H1 (cell line): ENCODE measurements around the gene GZMM. TPM values are rescaled to one million over a fixed set of nuclear protein-coding genes. Genes with fewer than 3 reads are reported as not detected.

Source experiments
- CTCF ChIA-PET: fragments of 300-600 bp; sonication (Branson Sonifier 250); formaldehyde crosslinking; loops from one replicate; lab custom pipeline; 2021; ENCODE audit not compliant: partially characterized antibody; lab: Charles Lee
- POLR2A ChIA-PET: fragments of 300-600 bp; sonication (Branson Sonifier 250); formaldehyde crosslinking; loops from one replicate; lab custom pipeline; 2021; ENCODE audit warnings: inconsistent platforms; ENCODE audit not compliant: partially characterized antibody; lab: Charles Lee
- DNase-seq, 2 experiments: peaks; one replicate each; pipeline versions ENCODE4 v3.0.0 to v3.0.0-alpha.2; 2010 to 2022; ENCODE audit warnings: low spot score in 2 of 2, low read depth in 1 of 2, mixed read lengths in 1 of 2
- FAIRE-seq: peaks from 2 replicates; lab custom pipeline; 2011; peaks lifted over from hg19 to GRCh38; lab: Jason Lieb, UNC
- H2AFZ ChIP-seq: 2 replicates; pipeline ENCODE4 v1.8.1; 2012; ENCODE audit warnings: low read length, inconsistent platforms
- H2AK5ac ChIP-seq: 2 replicates; pipeline ENCODE4 v1.6.1; 2013; ENCODE audit warnings: low read depth, low read length
- H2BK120ac ChIP-seq: replicated peaks from 2 replicates; pipeline ENCODE3; 2013; ENCODE audit warnings: low read depth, low read length, inconsistent platforms
- H2BK12ac ChIP-seq: 2 replicates; pipeline ENCODE4 v1.6.1; 2013; ENCODE audit warnings: low read depth, low read length
- H2BK15ac ChIP-seq: 2 replicates; pipeline ENCODE4 v1.6.1; 2013; ENCODE audit warnings: low read length
- H2BK20ac ChIP-seq: 2 replicates; pipeline ENCODE4 v1.6.1; 2013; ENCODE audit warnings: low read length
- H2BK5ac ChIP-seq: 2 replicates; pipeline ENCODE4 v1.6.1; 2013; ENCODE audit warnings: low read depth, low read length
- H3K14ac ChIP-seq: 2 replicates; pipeline ENCODE4 v1.6.1; 2013; ENCODE audit warnings: inconsistent platforms; ENCODE audit not compliant: insufficient read length
- H3K18ac ChIP-seq: 2 replicates; pipeline ENCODE4 v1.6.1; 2013; ENCODE audit warnings: low read length; ENCODE audit errors: extremely low read depth
- H3K23ac ChIP-seq: 2 replicates; pipeline ENCODE4 v1.6.1; 2013; ENCODE audit warnings: inconsistent platforms; ENCODE audit not compliant: insufficient read length
- H3K23me2 ChIP-seq: 2 replicates; pipeline ENCODE4 v1.6.1; 2013; ENCODE audit warnings: low read depth, low read length
- H3K27ac ChIP-seq: 2 replicates; pipeline ENCODE4 v1.6.1; 2011; ENCODE audit warnings: low read depth, low read length, inconsistent platforms
- H3K27me3 ChIP-seq, 4 experiments: replicated peaks in 1 of 4; 1 replicate in 1 of 4; 2 replicates in 3 of 4; pipeline versions ENCODE4 v1.6.1 to v1.8.1; 2011 to 2013; ENCODE audit warnings: low read length in 3 of 4, mild to moderate bottlenecking in 3 of 4, inconsistent platforms in 2 of 4, mixed read lengths in 2 of 4, moderate library complexity in 1 of 4; ENCODE audit not compliant: control insufficient read depth in 3 of 4, insufficient read depth in 3 of 4; ENCODE audit errors: extremely low read depth in 1 of 4
- H3K36me3 ChIP-seq, 4 experiments: 2 replicates each; pipeline versions ENCODE4 v1.6.1 to v1.8.1; 2011 to 2013; ENCODE audit warnings: mild to moderate bottlenecking in 4 of 4, low read length in 3 of 4, moderate library complexity in 2 of 4, control low read depth in 1 of 4, inconsistent platforms in 1 of 4; ENCODE audit not compliant: insufficient read depth in 4 of 4, control insufficient read depth in 2 of 4
- H3K4ac ChIP-seq: replicated peaks from 2 replicates; pipeline ENCODE3; 2013; ENCODE audit warnings: low read length, low read depth, mixed read lengths, inconsistent platforms; ENCODE audit not compliant: insufficient read length
- H3K4me1 ChIP-seq, 4 experiments: replicated peaks in 1 of 4; 1 replicate in 1 of 4; 2 replicates in 3 of 4; pipeline versions ENCODE4 v1.6.1 to v1.8.1; 2011 to 2013; ENCODE audit warnings: low read length in 3 of 4, inconsistent platforms in 2 of 4, mixed read lengths in 1 of 4; ENCODE audit not compliant: insufficient read depth in 4 of 4, control insufficient read depth in 3 of 4
- H3K4me2 ChIP-seq, 2 experiments: 2 replicates each; pipeline versions ENCODE4 v1.6.1 to v1.8.1; 2011 to 2013; ENCODE audit warnings: low read depth in 2 of 2, low read length in 2 of 2, control low read depth in 1 of 2, inconsistent platforms in 1 of 2, mild to moderate bottlenecking in 1 of 2; ENCODE audit not compliant: insufficient read depth in 1 of 2
- H3K4me3 ChIP-seq, 4 experiments: fragments of 200-600, 300-600 bp in 1 of 4; sonication (generic), shearing (Covaris generic), sonication (Bioruptor Twin) in 1 of 4; 2 replicates each; pipeline versions ENCODE4 v1.5.1 to v1.8.1; 2011 to 2016; ENCODE audit warnings: low read length in 4 of 4, low read depth in 3 of 4, control low read depth in 2 of 4, inconsistent platforms in 2 of 4, mild to moderate bottlenecking in 2 of 4, mixed read lengths in 1 of 4, moderate library complexity in 1 of 4; ENCODE audit not compliant: insufficient read depth in 2 of 4; ENCODE audit errors: extremely low read depth in 1 of 4
- H3K56ac ChIP-seq: replicated peaks from 2 replicates; pipeline ENCODE3; 2013; ENCODE audit warnings: low read depth, mild to moderate bottlenecking, mixed read lengths, low read length, inconsistent platforms; ENCODE audit not compliant: insufficient read length
- H3K79me1 ChIP-seq: 2 replicates; pipeline ENCODE4 v1.6.1; 2013; ENCODE audit warnings: low read depth, low read length, control low read depth
- H3K79me2 ChIP-seq, 2 experiments: 2 replicates each; pipeline versions ENCODE4 v1.6.1 to v1.8.1; 2012 to 2013; ENCODE audit warnings: low read length in 2 of 2, mild to moderate bottlenecking in 2 of 2, inconsistent platforms in 1 of 2; ENCODE audit not compliant: insufficient read depth in 2 of 2, control insufficient read depth in 1 of 2
- H3K9ac ChIP-seq, 4 experiments: replicated peaks in 1 of 4; 1 replicate in 1 of 4; 2 replicates in 3 of 4; pipeline versions ENCODE4 v1.6.1 to v1.8.1; 2011 to 2013; ENCODE audit warnings: low read depth in 3 of 4, low read length in 3 of 4, control low read depth in 2 of 4, mild to moderate bottlenecking in 2 of 4, moderate library complexity in 2 of 4, inconsistent platforms in 1 of 4; ENCODE audit errors: extremely low read depth in 1 of 4
- H3K9me3 ChIP-seq, 2 experiments: 2 replicates each; pipeline versions ENCODE4 v1.6.1 to v1.8.1; 2012 to 2013; ENCODE audit warnings: mild to moderate bottlenecking in 2 of 2, moderate library complexity in 2 of 2, control low read depth in 1 of 2, inconsistent platforms in 1 of 2, low read depth in 1 of 2, low read length in 1 of 2, mixed read lengths in 1 of 2; ENCODE audit not compliant: insufficient read depth in 2 of 2
- H4K20me1 ChIP-seq, 2 experiments: replicated peaks in 1 of 2; 2 replicates each; pipeline versions ENCODE3 to v1.8.1; 2011 to 2013; ENCODE audit warnings: inconsistent platforms in 2 of 2, low read length in 2 of 2, mild to moderate bottlenecking in 1 of 2; ENCODE audit not compliant: insufficient read depth in 2 of 2, control insufficient read depth in 1 of 2
- H4K5ac ChIP-seq: 2 replicates; pipeline ENCODE4 v1.6.1; 2013; ENCODE audit warnings: low read length, low read depth, mixed read lengths, inconsistent platforms; ENCODE audit not compliant: insufficient read length
- H4K8ac ChIP-seq: 2 replicates; pipeline ENCODE4 v1.8.0; 2013; ENCODE audit warnings: mild to moderate bottlenecking, moderate library complexity, low read length, inconsistent platforms; ENCODE audit not compliant: insufficient read depth; ENCODE audit errors: extremely low read depth
- H4K91ac ChIP-seq: replicated peaks from 2 replicates; pipeline ENCODE3; 2013; ENCODE audit warnings: low read length, mixed read lengths, inconsistent platforms; ENCODE audit not compliant: insufficient read length
- BCL11A ChIP-seq, 2 experiments: IDR thresholded peaks; one replicate each; pipeline ENCODE4 v1.6.1; 2011; ENCODE audit warnings: low read depth in 2 of 2, low read length in 2 of 2, mild to moderate bottlenecking in 2 of 2
- FOSL1 ChIP-seq: IDR thresholded peaks from 2 replicates; pipeline ENCODE4 v1.6.1; 2011; ENCODE audit warnings: mild to moderate bottlenecking, low read depth, low read length, moderate library complexity; ENCODE audit not compliant: insufficient read depth
- JUND ChIP-seq: IDR thresholded peaks from 2 replicates; pipeline ENCODE4 v1.6.1; 2011; ENCODE audit warnings: mild to moderate bottlenecking, improper control_type of control experiment, low read length
- POLR2A ChIP-seq, 2 experiments: IDR thresholded peaks; 1 replicate in 1 of 2; 2 replicates in 1 of 2; pipeline ENCODE4 v1.6.1; 2011; ENCODE audit warnings: low read depth in 2 of 2, low read length in 2 of 2, mild to moderate bottlenecking in 2 of 2; ENCODE audit errors: control extremely low read depth in 1 of 2
- RNF2 ChIP-seq: fragments of 200-900, 300-1000 bp; sonication (generic); IDR thresholded peaks from 2 replicates; pipeline ENCODE4 v1.7.1; 2016; ENCODE audit warnings: borderline replicate concordance, low read depth, mild to moderate bottlenecking, antibody characterized with exemption, low read length; ENCODE audit not compliant: poor library complexity, severe bottlenecking; ENCODE audit errors: missing control alignments
- SP2 ChIP-seq: IDR thresholded peaks from 2 replicates; pipeline ENCODE4 v1.6.1; 2012; ENCODE audit warnings: mild to moderate bottlenecking, low read length, inconsistent platforms
- SP4 ChIP-seq: IDR thresholded peaks from 2 replicates; pipeline ENCODE4 v1.6.1; 2012; ENCODE audit warnings: low read length, inconsistent platforms
- SUZ12 ChIP-seq: fragments of 200-600 bp; sonication (generic); IDR thresholded peaks from 2 replicates; pipeline ENCODE4 v1.6.1; 2012; ENCODE audit warnings: mild to moderate bottlenecking, inconsistent platforms, low read length, moderate library complexity, mixed read lengths
- WGBS, 2 experiments: shearing (Covaris generic) in 1 of 2; methylation state at CpG; one replicate each; pipeline versions ENCODE4 v1.1.6 to v1.1.7; 2013 to 2015; ENCODE audit warnings: low lambda C conversion rate in 2 of 2, mixed read lengths in 2 of 2, inconsistent platforms in 1 of 2, low coverage in 1 of 2, missing lambda C conversion rate in 1 of 2; ENCODE audit not compliant: insufficient replicate concordance in 2 of 2, insufficient coverage in 1 of 2, insufficient read length in 1 of 2; ENCODE audit errors: extremely low coverage in 1 of 2, missing lambda C conversion rate in 1 of 2; 5-methylcytosine and 5-hydroxymethylcytosine counted together
- polyA plus RNA-seq, 7 experiments: library from polyadenylated mRNA; depleted of rRNA in 3 of 7; stranded (reverse) in 5 of 7; unstranded in 2 of 7; fragments of >200 nt in 5 of 7; fragments of 200-250 nt in 2 of 7; gene quantifications; 1 replicate in 5 of 7; 2 replicates in 1 of 7; 4 replicates in 1 of 7; pipeline versions ENCODE4 v1.2.1 to v1.2.3, GENCODE V29; 2011 to 2013; ENCODE audit warnings: missing spikeins in 2 of 7, mixed read lengths in 2 of 7
- total RNA-seq: library from RNA; stranded (reverse); fragmentation: NEBNext Ultra II Directional; extraction: Animal tissue kit (Norgen Biotek cat#: 25700); gene quantifications from 2 replicates; pipeline ENCODE4 v1.2.1, GENCODE V29; 2021
- TF ChIP-seq, protein P1 (sequence below), 3 experiments: IDR thresholded peaks; 1 replicate in 2 of 3; 2 replicates in 1 of 3; pipeline versions ENCODE4 v1.5.1 to v1.6.1; 2011; ENCODE audit warnings: low read length in 3 of 3, mild to moderate bottlenecking in 3 of 3, inconsistent platforms in 2 of 3, low read depth in 1 of 3, moderate library complexity in 1 of 3; ENCODE audit not compliant: insufficient read depth in 1 of 3; ENCODE audit errors: control extremely low read depth in 1 of 3

The GZMM gene
- total and polyA plus RNA-seq, 2 of the 8 experiments (the other 6 are each of a cell fraction or from before 2014, with no cell fraction given) = 0.09 to 0.32 TPM

DNA sequence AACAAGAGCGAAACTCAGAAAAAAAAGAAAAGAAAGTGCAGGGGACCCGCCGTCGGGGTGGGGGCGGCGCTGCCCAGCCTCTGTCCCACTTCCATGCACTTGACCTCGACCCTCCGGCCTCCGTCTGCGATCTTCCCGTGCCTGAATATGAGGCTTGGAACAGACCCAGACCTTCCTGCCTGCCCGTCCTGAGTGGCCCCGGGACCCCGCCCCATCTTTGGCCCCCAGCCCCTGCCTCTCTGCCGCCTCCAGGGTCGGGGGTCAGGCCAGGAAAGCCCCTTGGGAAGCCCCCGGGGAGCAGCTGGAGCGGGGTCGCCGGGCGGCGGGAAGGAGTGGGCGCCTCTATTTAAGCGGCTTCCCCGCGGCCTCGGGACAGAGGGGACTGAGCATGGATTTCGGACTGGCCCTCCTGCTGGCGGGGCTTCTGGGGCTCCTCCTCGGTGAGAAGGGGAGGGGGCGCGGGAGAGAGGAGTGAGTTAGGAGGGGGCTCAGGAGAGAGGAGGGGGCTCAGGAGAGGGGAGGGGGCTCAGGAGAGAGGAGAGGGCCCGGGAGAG lies 47.7 kb upstream of the GZMM start, which contains the start of gene MADCAM1:
MADCAM1 (plus strand) TSS at position 375 of the 554 bp plus-strand sequence; CDS start at position 389, 14 bp downstream.
- peak within 1 kb of the TSS; percentile 87 for H3K18ac ChIP-seq
- peaks cover 10% of the 10 kb centered on the region; the same call in 1 of the 2 replicates for H3K23me2 ChIP-seq
- H3K27ac ChIP-seq = no peak within 1 kb of the TSS
- peak within 1 kb of the TSS; percentile 31 to 74 (median 48) for H3K4me3 ChIP-seq
- TF ChIP-seq SP4 (no peak), RNF2 (no peak), BCL11A (IDR thresholded peaks at IDR 0.05; ENCODE audit: low read depth in 2 of 2, low read length in 2 of 2) (no peak), JUND (no peak), SUZ12 (no peak), SP2 (no peak), POLR2A (IDR thresholded peaks at IDR 0.05; ENCODE audit: control extremely low read depth in 1 of 2, low read depth in 2 of 2, low read length in 2 of 2) (no peak), FOSL1 (no peak)
- TF ChIP-seq, protein P1, sequence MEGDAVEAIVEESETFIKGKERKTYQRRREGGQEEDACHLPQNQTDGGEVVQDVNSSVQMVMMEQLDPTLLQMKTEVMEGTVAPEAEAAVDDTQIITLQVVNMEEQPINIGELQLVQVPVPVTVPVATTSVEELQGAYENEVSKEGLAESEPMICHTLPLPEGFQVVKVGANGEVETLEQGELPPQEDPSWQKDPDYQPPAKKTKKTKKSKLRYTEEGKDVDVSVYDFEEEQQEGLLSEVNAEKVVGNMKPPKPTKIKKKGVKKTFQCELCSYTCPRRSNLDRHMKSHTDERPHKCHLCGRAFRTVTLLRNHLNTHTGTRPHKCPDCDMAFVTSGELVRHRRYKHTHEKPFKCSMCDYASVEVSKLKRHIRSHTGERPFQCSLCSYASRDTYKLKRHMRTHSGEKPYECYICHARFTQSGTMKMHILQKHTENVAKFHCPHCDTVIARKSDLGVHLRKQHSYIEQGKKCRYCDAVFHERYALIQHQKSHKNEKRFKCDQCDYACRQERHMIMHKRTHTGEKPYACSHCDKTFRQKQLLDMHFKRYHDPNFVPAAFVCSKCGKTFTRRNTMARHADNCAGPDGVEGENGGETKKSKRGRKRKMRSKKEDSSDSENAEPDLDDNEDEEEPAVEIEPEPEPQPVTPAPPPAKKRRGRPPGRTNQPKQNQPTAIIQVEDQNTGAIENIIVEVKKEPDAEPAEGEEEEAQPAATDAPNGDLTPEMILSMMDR (IDR thresholded peaks at IDR 0.05; ENCODE audit: control extremely low read depth in 1 of 3, insufficient read depth in 1 of 3, low read depth in 1 of 3, low read length in 3 of 3) = no peak
- no peak within 1 kb of the TSS for H2AFZ ChIP-seq
- WGBS, 2 experiments = 10% methylated on average over 4 of the region's 33 CpGs; no CpG with 5 or more reads in 1 of the 2 experiments
- no peaks in the 10 kb centered on the region for H3K79me1 ChIP-seq
- no peak within 1 kb of the TSS for H2BK120ac ChIP-seq
- H2AK5ac ChIP-seq = 0 out of 2 replicates have a peak within 1 kb of the TSS, but pooled peaks have one; percentile 33
- peak within 1 kb of the TSS; percentile 81; the same call in 1 of the 2 replicates for H2BK15ac ChIP-seq
- no peak within 1 kb of the TSS for H2BK12ac ChIP-seq
- H4K20me1 ChIP-seq = peaks cover 0 to 8% of the 10 kb centered on the region in 2 experiments
- peaks cover 0 to 2% of the 10 kb centered on the region in 2 experiments; a peak in 1 of 4 replicates for H3K9me3 ChIP-seq
- no peak within 1 kb of the TSS for H3K4ac ChIP-seq
- H3K9ac ChIP-seq = no peak within 1 kb of the TSS
- no peak within 1 kb of the TSS for H3K14ac ChIP-seq
- no peak within 1 kb of the TSS for H3K56ac ChIP-seq
- FAIRE-seq (no peak), DNase-seq (peak in 1 of 2 experiments; percentile 75)
- H2BK20ac ChIP-seq = no peak within 1 kb of the TSS
- H3K23ac ChIP-seq = no peak within 1 kb of the TSS
- peaks cover 0 to 3% (median 0%) of the 10 kb centered on the region in 4 experiments; a peak in 1 of 8 replicates for H3K36me3 ChIP-seq
- H2BK5ac ChIP-seq = peak within 1 kb of the TSS; percentile 66; the same call in 1 of the 2 replicates
- peaks cover 19 to 26% (median 22%) of the 10 kb centered on the region in 4 experiments for H3K27me3 ChIP-seq
- ChIA-PET POLR2A (interaction anchor here (1.0 to 1.5 kb wide), 4 partner anchors 11 to 148 kb away, joined by 3 to 5 read pairs (median 4); partner anchors contain the start of gene TPGS1), CTCF (interaction anchor here (0.7 to 1.9 kb wide), 12 partner anchors 8 to 152 kb away, joined by 3 to 13 read pairs (median 6); partner anchors contain the start of genes CDC34 and MIER2)
- peak within 1 kb of the TSS; percentile 14; the same call in 1 of the 2 replicates for H4K8ac ChIP-seq
- H3K79me2 ChIP-seq = no peaks in the 10 kb centered on the region
- H3K4me2 ChIP-seq = peak within 1 kb of the TSS; percentile 80 to 98
- peak within 1 kb of the TSS; percentile 39 for H4K5ac ChIP-seq
- no peak within 1 kb of the TSS for H4K91ac ChIP-seq
- H3K4me1 ChIP-seq = peaks cover 0 to 13% (median 9%) of the 10 kb centered on the region in 4 experiments; a peak in 5 of 7 replicates
